Superior temporal gyrus (tissue), 1 donor: ENCODE measurements around the gene ADAM10.

Source experiments
- DNase-seq: peaks from one replicate; pipeline ENCODE4 v3.0.0-alpha.2; 2016; ENCODE audit errors: extremely low spot score

The ADAM10 gene

DNA sequence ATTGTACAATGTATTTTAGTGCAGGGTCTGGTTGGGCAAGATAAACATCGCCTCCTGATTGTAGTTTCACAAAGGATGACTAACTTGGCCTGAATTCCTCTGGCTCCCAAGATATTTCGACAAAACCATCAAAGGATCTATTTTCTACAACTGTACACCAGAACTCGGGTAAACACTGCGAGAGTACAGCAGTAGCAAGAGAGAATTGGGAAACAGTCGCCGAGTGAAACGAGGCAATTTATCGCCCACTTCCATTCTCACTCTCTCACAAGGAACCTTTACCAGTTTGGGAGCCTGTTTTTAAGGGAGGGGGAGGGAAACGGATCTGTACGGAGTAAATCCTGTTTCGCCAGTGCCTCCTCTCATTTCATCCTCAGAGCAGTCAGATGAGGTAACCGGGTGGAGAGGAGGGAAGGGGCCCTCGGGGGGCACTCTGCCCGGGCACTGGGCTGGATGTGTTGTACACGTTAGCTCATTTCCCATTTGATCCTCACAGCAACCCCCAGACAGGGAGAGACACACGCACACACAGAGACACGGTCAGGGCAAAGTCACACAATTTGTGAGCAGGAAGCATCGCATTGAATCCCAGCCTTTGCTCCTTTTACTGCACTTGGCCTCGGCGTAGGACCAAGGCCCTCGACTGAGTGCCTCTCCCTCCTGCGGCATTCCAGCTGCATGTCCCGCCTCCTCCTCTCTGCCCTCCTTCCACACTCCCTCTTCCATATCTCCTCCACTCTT lies 197.6 kb downstream of the ADAM10 start:
- peak; percentile 77 for DNase-seq

DNA sequence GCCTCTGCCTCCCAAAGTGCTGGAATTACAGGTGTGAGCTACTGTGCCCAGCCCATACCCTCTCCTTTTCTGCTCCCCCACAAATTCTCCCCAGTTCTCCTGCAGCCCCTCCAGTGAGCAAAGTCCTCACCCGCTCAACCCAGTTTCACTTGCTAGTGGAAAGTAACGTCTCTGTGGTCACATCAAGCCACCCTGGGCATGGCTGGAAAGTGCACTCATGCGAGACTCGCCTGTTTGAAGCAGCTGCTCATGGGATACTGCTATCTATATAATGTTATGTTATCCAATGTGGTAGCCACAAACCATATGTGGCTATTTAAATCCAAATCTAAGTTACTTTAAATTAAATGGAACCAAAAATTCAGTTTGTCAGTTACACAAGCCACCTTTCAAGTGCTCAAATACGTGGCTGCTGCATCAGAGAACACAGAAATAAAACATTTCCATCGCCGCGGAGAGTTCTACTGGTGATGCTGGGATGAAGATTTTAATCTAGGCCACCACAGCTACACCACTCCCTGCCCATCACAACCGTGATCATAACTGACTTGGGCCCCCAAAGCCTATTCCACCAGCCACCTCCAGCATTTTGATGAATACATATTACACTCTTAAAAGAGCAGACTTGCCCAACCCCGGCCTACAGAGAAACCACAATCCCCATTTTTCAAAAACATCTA lies 198.3 kb downstream of the ADAM10 start:
- DNase-seq = peak; percentile 37

- no peak for DNase-seq
Observed at GRCh38 chr15:58549785-58550074, 199.8 kb downstream of the ADAM10 start.

DNA sequence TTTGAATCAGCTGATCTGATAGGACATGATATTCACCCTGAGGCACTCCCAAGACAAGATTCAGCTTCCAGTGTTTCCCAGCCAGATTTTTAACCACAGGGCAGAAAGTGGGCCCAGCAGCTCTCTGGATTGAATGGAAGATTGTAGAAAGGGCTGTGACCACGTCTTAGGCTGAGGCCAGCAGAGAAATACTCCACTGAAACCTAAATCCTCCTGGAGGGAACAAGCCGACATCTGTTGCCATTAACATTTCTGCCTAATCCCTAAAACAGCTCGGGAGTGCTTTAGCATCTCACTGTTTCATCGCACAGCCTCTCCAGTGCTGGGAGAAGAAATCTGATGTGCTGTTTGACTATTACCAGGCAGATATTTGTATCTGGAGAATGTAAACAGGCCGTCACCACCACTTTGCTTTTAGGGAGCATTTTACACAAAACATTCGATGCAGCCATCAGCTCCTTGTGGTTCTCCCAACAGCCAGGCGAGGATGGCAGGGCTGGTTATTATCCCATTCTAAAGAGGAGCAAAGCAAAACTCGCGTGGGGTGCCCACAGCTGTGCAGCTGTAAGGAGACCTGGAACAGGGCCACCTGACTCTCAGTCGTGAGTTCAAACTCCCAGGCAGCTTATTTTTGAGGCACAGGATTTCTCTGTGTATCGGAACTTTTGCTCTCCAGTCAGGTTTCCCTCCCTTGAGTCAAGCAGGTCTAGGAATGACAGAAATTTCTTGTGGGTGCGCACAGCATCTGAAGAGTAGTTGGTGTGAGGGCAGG lies 200.3 kb downstream of the ADAM10 start:
- no peak for DNase-seq

DNA sequence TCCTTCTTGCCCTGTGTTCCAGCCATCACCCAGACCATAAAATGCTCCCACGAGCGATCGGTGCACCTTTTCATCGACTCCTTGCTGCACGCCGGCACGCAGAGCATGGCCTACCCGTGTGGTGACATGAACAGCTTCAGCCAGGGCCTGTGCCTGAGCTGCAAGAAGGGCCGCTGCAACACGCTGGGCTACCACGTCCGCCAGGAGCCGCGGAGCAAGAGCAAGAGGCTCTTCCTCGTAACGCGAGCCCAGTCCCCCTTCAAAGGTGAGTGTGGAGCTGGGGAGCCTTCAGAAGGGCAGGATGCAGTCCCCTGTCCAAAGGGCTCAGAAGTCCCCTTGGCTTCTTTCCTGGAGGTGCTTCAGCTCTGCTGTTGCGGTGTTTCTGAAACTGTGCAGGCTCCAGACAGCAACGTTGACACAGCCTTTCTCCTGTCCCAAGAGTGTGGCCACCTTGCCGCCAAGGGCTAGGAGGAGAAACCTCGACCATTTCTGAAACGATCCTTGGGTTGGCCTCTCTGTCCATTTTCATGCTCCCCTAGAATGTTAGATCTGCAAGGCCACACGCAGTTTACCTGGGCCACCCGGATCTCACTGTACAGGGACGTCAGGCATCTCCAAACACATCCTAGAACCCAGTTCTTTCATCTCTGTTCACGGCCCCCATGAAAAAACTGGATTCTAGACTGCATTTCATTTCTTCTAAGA lies 201.0 kb downstream of the ADAM10 start:
- DNase-seq = no peak

- no peak for DNase-seq
Observed at GRCh38 chr15:58547628-58548307, 201.7 kb downstream of the ADAM10 start.

- no peak for DNase-seq
Observed at GRCh38 chr15:58546635-58547627, 202.6 kb downstream of the ADAM10 start.

DNA sequence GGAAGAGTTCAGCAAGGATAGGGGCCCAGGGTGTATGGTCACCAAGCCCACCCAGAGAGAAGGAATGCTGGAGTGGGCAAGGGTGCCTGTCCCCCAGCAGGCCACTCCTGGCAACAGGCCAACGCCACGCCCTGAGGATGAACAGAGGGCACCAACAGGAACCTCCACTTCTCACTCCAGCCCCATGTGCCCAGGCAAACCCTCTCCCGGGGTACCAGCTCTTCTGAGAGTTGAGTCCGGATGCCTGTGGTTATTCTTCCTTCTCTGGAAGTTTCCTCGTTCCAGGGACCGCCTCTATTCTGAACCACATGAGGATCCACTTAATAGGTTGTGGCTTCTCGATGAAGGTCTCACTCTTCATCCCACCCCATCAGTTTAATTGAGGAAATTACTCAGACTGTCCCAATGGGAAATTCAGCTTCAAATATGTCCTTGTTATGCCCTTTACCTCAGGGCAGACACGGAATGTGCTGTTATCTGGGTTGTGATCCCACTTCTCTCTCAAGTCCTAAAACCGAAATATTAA lies 203.4 kb downstream of the ADAM10 start:
- DNase-seq = no peak

GRCh38 chr15:58545307-58546065 lies 204.0 kb downstream of the ADAM10 start:
- DNase-seq = no peak

GRCh38 chr15:58544756-58545155 lies 204.8 kb downstream of the ADAM10 start:
- DNase-seq = no peak

- DNase-seq = no peak
Observed at GRCh38 chr15:58543664-58544335, 205.7 kb downstream of the ADAM10 start.

- no peak for DNase-seq
Observed at GRCh38 chr15:58541410-58542087, 208.0 kb downstream of the ADAM10 start.

GRCh38 chr15:58539548-58539947 lies 210.0 kb downstream of the ADAM10 start:
- DNase-seq = no peak

DNA sequence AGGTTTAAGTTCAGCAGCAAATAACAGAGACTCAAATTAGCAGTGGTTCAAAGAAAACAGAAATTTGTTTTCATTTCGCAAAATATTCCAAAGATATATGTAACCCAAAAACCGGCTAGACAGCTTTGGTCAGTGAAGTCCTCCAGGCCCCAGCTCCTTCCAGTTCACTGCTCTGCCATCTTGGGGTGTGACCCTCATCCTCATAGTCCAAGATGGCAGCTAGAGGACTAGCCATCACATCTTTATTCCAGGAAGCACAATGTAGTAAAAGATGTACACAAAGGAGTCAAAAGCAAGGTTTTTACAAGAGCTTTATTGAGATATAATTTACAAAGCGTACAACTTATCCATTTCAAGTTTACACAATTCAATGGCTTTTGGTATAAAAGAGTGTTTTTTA lies 210.6 kb downstream of the ADAM10 start:
- no peak for DNase-seq
